SW480 (cell line): Measurements from ENCODE around the gene WFIKKN1.
A peak's percentile ranks its signal among the peaks of the same experiment; 100 is the strongest.

ENCODE experiments used
- DNase-seq: peaks from one replicate; pipeline ENCODE4 v3.0.0-alpha.2; 2016; ENCODE audit warnings: low spot score

The WFIKKN1 gene

DNA sequence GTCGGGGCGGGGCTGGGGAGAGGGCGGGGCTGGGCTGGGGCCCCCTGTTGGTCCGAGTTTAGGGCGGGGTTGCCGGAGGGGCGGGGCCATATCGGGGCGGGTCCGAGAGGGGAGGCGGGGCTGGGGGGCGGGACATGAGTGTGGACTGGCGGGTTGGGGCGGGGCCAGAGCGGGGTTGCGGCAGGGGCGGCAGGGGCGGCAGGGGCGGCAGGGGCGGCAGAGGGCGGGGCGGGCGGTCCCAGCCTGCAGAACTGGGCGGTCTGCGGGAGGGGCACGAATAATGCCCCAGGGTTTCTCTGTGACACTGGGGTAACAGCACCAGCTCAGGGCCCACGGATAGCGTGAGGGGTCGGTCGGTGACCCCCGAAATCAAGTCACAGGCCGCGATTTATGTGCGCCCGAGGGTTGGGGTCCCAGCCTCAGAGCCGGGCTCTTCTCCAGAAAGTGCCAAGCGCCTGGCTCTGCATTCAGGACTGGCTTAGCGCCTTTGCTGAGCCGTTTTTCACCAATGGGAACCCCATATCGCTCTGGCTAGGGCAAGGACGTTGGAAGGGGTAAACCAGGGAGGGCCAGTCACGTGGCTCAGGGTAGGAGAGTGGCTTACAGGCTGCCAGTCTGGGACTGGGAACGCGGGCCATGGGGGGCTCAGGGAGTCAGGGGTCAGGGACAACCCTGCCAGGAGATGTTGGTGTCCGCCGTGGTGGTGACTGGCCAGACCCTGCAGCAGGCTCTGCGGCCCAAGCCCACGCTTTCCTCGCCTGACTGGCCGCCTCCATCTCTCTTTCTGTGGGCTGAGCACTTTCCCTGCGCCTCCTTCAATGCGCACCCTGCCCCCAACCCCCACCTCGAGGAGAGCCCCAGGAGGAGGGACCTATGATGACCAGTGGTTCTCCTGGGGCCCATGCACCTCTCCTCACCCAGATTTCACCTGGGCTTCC, 6.6 kb downstream of the WFIKKN1 start:
- no peak for DNase-seq

DNA sequence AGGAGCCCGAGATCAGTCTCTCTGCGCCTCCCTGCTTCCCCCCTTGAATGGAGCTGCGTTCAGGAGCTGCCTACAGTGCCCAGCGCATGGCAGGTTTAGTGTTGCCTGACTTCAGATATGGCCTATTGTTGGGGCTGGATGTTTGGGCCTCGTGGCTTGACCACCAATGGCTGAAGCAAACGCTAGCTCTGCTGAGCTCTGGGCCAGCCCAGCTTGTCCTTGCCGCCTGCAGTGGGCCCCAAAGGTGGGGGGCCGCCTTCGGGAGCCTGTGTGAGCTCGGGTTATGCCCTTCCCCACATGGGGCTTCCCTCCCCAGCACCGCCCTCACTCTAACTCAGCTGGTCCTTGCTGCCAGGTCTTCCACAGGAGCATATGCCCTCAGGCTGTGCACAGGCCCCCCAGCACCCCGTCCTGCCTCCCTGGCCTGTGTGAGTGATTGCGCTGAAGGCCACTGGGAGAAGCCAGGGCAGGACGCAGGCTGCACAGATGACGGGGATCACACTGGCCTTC, 7.3 kb downstream of the WFIKKN1 start:
- DNase-seq = no peak

DNA sequence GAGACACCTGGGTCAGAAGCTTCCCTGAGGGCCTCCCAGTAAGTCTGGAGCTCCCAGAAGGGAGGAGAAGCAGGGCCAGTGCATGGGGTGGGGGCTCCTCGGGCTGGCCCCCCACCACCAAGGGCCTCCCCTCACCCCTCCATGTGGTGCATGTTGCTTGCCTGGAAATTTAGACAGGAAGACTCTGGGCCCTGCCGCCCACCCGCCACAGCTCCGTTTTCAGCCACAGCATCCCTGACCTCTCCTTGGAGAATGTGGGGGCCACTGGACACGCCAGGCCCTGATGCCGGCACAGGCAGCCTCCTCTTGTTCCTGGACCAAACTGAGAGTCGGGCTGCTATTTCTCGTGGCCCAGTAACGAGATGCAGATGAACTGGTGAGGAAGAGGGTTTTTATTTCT, 8.1 kb downstream of the WFIKKN1 start:
- no peak for DNase-seq

DNA sequence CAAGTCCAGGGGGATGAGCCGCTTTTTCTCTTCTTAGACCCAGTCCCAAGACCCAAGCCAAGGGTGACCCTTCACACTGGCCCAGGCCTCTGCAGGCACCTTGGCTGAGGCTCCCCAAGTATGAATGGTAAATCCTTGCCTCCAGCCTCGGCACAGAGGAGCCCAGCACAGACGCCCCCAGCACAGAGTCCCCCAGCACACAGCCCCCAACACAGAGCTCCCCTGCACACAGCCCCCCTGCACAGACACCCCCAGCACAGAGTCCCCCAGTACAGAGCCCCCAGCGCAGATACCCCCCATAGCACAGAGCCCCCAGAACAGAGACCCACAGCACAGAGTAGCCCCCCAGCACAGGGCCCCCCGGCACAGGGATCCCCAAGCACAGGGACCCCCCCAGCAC, 9.8 kb downstream of the WFIKKN1 start:
- no peak for DNase-seq

DNA sequence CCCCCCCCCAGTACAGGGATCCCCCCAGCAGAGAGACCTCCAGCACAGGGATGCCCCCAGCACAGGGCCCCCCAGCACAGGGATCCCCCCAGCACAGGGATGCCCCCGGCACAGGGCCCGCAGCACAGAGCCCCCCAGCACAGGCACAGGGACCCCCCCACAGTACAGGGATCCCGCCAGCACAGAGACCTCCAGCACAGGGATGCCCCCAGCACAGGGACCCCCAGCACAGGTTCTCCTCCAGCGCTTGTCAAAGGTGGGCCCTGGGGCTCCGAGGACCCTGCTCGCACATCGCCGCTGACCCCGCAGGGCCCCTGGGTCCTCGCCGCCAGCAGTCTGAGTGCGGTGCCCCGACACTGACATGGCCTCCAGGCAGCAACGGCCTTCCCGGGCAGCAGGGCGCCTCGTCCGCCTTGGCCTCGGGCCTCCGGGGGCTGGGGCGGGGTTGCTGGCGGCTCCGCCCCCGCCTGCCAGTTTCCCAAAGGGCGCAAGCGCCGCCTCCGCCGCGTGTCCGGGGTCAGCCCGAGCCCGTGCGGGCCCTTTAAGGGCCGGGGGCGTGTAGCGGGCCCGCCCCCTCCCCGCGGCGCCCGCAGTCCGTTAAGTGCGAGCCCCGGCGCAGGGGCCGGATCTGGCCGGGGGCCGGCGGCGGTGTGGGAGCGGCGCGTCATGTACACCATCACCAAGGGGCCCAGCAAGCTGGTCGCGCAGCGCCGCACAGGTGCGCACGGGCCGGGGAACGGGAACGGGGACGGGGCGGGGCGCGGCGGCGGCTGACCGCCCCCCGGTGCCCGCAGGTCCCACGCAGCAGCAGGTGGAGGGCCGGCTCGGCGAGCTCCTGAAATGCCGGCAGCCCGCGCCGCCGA, 10.8 kb downstream of the WFIKKN1 start, which contains the start of gene MCRIP2:
Gene MCRIP2, plus strand, starts transcription at position 503 of the 863 bp plus-strand sequence. Its CDS starts 164 bp downstream, at position 667.
- DNase-seq = peak; percentile 82

DNA sequence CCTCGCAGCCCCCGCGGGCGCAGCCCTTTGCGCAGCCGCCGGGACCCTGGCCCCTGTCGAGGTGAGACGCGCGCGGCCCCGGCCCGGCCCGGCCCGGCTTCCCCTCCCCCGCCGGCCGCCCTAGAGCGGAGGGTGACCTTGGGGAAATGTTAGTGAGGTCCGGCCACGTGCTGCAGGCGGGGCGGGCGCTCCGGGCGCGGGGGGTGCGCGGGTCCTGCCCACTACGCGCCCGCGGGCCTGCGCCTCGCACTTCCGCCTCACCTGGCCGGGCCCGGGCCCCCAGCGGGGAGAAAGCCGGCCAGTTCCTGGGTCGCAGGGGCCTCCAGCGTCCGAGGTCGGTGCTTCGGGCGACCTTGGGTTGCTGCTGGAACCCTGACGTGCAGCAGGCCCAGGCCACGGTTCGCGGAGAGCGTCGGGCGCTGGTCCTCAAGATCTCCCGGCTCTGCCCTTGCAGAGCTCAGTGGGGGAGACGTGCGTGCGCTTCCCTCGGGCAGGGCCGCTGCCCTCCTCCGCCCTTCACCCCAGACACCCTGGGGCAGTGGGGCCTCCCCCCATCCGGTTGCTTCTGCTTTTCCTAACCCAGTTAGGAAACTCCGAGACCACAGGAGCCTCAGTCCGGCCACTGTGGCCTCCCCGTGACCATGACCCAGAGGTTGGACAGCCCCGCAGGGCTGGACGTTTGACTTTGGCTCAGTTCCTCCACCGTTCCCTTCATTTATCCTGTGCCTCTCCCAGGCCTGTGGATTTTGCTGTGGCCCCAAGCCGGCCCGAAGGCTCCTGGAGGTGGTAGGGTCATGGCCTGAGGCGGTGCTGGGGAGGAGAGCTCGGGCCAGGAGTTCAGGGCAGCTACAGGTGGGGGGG, 11.6 kb downstream of the WFIKKN1 start:
- peak; percentile 55 for DNase-seq

DNA sequence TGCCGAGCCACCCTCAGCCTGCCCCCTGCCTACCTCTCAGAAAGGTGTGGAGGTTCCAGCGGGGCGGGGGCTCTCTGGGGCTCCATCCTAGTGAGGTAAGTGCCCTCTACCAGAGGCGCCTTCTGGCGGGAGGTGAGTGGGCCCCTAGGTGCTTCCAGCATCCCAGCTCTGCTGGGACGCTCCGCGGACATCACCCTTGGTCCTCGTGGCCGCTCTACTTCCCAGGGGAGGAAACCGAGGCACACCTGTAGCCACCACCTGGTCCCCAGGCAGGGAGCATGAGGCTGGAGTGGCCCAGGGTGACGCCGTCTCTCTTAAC, 12.2 kb downstream of the WFIKKN1 start:
- DNase-seq = no peak

DNA sequence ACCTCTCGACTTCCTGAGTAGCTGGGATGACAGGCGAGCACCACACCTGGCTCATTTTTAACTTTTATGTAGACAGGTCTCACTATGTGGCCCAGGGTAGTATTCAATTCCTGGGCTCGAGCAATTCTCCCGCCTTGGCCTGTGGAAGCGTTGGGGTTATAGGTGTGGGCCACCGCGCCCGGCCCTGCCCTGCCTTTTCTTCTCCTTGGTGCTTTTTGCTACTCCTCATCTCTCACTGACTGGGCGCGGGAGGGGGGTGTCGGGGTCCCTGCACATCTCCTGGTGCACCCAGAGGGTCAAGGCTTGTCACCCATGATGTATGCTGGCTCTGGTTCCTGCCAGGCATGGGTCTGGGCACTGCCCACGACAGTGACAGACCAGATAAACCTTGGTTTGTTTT, 13.8 kb downstream of the WFIKKN1 start:
- no peak for DNase-seq

DNA sequence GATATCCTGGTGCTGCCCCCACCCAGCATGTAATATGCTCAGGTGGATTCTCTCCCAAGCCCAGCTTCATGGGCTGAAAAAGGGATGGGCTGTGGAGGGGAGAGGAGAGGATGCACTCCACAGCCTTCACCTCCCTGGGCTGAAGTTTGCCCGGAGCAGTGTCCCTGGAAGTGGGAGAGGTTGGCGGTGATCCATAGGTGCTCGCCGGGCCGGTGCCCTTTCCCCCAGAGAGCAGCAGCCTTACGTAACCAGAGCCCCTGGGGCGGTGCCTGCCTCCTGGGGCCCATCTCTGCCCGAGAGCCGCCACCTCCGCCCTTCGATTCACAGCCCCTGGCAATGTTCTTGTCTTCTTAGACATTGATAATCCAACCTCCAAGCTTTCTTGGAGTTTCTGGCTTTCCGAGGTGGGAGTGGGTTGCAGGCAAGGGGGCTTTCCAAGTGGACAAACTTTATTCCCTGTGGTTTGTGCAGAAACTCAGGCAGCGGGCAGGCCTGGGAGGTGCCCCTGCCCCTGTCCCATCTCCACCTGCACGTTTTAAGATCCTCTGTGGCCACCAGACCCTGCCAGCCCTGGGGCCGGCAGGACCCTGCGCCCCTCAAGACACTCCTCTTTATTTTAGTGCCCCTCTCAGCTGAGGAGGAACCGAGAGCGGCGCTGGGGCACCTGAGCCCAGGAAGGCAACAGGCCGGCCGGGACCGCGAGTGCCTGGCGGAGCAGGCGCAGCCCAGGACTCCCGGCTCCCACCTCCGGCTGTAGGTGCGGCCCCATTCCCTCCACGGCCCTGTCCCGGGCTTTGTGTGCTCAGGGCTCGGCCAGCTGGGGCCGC, 15.3 kb downstream of the WFIKKN1 start:
- DNase-seq = no peak

DNA sequence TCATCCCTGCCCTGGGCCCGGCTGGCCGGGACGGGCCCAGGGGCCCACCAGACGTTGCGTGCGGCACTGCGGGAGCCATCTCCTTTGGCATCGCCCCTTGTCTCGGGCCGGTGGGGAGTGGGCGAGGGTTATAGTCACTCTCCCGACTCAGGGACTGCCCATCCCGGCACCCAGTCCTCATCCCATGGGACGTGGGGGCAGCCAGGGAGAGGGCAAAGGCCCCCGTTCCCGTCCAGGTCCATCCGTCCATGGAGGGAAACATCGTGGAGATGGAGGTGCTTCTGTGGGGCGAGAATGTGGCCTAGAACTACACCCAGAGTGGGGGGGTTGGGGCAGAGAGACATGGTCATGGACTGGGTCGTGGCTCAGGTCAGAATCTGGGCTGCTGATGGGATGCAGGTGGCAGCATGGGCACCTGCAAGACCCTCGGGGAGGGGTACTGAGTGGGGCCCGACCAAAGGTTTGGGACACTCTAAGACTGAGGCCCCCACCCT, 15.9 kb downstream of the WFIKKN1 start:
- no peak for DNase-seq

DNA sequence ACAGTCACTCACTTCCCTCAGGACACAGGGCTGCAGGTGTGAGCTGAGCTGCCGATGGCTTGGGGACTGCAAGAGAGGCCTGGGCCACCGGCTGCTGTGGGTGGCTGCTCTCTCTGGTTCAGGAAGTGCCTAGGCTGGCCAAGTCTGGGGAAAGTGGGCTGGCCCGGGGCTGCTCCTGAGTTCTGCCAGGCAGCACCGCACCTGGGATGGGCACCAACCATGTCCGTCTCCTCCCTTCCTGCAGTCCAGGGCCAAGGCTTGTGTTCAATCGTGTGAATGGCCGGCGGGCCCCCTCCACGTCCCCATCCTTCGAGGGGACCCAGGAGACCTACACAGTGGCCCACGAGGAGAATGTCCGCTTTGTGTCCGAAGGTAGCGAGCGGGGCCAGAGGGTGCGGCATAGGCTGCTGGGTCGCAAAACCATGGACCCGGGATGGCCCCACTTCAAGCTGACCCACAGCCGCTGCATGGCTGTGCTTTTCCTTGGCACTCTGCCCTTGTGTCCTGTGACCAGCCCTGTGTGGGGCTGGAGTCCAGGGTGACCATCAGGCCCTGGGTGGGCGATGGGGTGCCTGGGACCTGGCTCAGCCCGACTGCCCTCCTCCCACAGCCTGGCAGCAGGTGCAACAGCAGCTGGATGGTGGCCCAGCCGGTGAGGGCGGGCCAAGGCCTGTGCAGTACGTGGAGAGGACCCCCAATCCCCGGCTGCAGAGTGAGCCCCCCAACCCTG, 16.6 kb downstream of the WFIKKN1 start:
- DNase-seq = no peak

DNA sequence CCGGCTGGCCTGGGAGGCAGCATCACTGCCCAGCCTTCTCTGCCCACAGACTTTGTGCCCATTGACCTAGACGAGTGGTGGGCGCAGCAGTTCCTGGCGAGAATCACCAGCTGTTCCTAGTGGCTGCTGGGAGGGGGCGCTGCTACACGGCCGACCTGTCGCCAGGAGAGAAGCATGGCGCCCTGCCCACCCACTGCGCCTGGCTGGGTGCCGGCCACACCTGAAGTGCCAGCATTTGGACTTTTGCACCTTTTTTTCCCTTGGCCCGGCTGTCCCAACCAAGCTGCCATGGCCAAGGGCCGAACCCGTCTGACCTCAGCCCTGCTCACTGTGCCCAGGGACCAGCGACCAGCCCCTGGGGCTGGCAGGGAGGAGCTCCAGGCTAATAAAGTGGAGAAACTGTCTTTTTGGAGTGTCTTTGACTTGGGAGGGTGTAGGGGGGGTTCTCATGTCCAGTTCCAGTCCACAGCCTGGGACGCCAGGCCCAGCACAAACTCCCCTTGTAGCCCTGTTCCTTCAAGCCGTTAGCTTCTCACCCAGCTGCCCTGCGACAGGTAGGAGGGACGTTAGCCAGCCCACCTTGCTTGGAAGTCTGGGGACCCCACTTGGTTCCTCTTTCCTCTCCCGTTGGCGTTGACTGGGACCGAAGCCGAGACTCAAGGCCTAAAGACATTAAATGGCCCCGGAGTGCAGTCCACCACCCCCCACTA, 17.4 kb downstream of the WFIKKN1 start:
- DNase-seq = peak; percentile 74

DNA sequence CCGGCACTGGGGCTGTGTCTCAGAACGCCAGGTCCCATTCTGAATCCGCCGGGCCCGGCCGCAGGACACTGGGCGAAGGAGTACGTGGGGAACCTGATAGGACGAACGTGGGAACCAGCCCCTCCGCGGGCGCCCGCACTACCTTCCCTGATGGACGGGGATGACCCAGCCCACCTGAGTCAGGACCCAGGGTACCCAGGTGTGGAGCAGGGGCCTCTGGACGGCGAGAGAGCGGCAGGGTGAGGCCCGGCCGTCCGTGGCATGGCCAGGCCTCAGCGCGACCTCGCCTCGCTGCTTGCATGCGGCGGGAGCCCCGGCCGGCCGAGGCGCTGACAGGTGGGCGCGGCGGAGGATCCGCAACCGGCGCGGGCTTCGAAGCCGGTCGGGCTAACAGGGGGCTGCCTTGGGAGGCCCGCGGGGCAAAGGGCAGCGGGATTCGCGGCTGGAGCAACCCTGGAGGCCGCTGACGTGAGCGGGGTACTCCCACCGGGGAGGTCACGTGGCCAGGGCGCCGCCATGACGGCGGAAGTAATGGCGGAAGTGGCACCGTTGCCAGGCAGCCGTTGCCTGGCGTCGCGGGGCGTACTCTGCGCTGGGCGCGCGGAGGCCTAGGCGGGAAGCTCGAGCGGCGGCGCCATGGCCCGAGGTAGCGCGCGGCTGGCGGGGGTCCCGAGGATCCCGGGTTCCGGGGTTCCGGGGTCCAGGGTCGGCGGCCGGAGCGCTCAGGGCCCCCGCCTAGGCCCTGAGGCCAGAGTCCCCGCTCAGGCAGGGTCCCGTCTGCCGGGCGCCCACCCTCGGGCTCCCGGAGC, 18.2 kb downstream of the WFIKKN1 start, which contains the start of gene WDR90:
Gene WDR90, plus strand, starts transcription at position 585 of the 809 bp plus-strand sequence. Its CDS starts 52 bp downstream, at position 637.
- peak; percentile 89 for DNase-seq

DNA sequence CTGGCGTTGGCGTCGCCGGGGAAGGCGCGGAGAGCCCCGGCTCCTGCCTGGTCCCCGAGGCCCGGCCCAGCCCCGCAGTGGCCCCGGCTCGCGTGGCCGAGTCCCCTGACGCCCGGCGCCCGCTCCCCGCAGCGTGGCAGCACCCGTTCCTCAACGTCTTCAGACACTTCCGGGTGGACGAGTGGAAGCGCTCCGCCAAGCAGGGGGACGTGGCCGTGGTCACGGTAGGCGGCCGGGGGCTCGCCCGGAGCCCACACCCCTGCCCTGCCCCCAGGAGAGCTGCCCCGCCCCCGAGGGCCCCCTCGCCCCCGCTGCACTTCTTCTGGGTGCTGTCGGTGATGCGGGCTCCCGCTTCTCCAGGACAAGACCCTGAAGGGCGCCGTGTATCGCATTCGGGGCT, 18.8 kb downstream of the WFIKKN1 start:
- DNase-seq = no peak

DNA sequence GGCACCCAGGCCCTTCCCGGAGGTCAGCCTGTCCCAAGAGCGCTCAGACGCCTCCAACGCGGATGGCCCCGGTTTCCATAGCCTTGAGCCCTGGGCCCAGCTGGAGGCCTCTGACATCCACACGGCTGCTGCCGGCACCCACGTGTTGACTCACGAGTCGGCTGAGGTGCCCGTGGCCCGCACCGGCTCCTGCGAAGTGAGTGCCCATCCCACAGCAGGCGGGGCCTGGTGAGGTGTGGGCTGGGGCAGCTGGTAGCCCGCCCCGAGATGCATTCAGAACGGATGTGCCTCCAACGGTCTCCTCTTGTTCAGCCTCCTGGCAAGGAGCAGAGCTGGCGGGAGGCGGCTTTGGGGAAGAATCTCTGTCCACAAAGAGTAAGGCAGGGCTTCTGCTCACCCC, 21.1 kb downstream of the WFIKKN1 start:
- DNase-seq = no peak

DNA sequence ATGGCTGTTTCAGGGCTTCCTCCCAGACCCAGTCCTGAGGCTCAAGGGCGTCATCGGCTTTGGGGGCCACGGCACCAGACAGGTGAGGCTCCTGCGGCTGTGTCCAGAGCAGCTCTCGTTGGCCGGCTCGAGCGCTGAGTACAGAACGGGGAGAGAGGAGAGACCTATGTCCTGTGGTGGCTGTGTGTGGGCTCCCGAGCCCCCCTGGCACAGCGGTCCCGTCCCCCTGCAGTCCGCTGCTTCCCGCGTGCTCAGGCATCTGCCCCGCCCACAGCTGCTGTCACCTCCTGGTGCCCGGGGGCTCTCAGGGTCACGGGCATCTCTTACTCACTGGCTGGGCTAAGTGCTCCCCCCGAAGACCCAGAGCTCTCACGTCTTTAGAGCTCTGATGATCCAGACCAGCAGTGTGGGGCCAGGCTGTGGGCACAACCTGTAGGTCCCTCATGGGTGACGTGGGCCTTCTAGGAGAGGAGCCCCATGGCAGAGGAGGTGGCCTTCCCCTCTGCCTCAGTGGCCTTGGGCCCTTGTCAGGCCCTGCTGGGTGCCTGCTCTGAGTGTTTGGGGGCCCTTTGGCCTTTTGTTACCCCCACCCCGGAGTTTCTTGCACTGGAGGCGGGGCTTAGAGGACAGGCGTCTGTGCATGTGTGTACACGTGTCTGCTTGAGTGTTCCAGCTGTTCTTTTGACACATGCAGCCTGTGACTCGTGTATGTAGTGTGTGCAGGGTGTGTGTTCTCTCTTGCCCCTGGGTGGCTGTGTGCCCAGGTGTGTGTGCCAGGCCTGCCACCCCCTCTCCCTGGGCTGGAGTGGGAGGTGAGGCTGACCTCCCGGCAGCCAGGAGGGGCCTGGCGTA, 21.9 kb downstream of the WFIKKN1 start:
- DNase-seq = no peak

DNA sequence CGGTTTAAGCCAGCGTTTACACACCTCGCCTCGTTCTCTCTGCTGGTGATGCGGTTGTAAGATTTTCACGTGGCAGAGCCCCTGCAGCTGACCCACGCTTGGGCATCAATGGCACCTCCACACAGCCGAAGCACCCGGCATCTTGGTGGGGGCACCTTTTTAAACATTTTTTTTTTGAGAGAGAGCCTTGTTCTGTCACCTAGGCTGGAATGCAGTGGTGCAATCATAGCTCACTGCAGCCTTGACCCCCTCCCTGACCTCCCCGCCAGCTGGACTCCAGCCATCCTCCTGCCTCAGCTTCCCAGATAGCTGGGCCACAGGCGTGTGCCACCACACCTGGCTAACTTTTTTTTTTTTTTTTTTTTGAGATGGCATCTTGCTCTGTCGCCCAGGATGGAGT, 23.2 kb downstream of the WFIKKN1 start:
- DNase-seq = no peak
